GM21737 (cell line): ENCODE data around the gene SUMO2.
"Not testable (repeated sequence)": the region's sequence is repeated elsewhere in the genome, so short reads cannot be mapped to it uniquely, and the experiment has no call there.

Experiments used
- ATAC-seq: cut with Tn5 transposase; IDR thresholded peaks from one replicate; pipeline ENCODE4 v1.9.1; 2021; ENCODE audit warnings: mild to moderate bottlenecking, moderate library complexity; ENCODE audit not compliant: unreplicated experiment

The SUMO2 gene

GRCh38 chr17:75182319-75182568 lies 515 bp downstream of the SUMO2 start:
- peak; percentile 17 for ATAC-seq

- peak; percentile 10 for ATAC-seq
Measured at GRCh38 chr17:75181608-75182318, 996 bp downstream of the SUMO2 start.

GRCh38 chr17:75181110-75181509 lies 1.6 kb downstream of the SUMO2 start:
- ATAC-seq: no peak

- ATAC-seq: no peak
Measured at GRCh38 chr17:75178453-75178852, 4.3 kb downstream of the SUMO2 start.

- ATAC-seq: no peak
Measured at GRCh38 chr17:75176625-75177024, 6.1 kb downstream of the SUMO2 start.

- ATAC-seq: no peak
Measured at GRCh38 chr17:75174996-75175395, 7.8 kb downstream of the SUMO2 start.

- ATAC-seq: no peak
Measured at GRCh38 chr17:75173526-75173925, 9.2 kb downstream of the SUMO2 start.

- no peak for ATAC-seq
Measured at GRCh38 chr17:75168998-75169397, 13.8 kb downstream of the SUMO2 start.

GRCh38 chr17:75164606-75165005 lies 18.2 kb downstream of the SUMO2 start:
- not testable (repeated sequence) for ATAC-seq

GRCh38 chr17:75163074-75163473 lies 19.7 kb downstream of the SUMO2 start:
- no peak for ATAC-seq

- ATAC-seq: no peak
Measured at GRCh38 chr17:75160211-75160610, 22.5 kb downstream of the SUMO2 start.

GRCh38 chr17:75159196-75160031 lies 23.3 kb downstream of the SUMO2 start:
- no peak for ATAC-seq

- ATAC-seq: not testable (repeated sequence)
Measured at GRCh38 chr17:75158480-75158879, 24.3 kb downstream of the SUMO2 start.

GRCh38 chr17:75155191-75155601 lies 27.6 kb downstream of the SUMO2 start:
- ATAC-seq: no peak

- ATAC-seq: peak; percentile 89
Measured at GRCh38 chr17:75154195-75155106, 28.3 kb downstream of the SUMO2 start, which contains the start of gene JPT1. Gene JPT1, minus strand, starts transcription at chr17:75154512. Its CDS starts 115 bp downstream, at chr17:75154397.

- ATAC-seq: peak; percentile 4
Measured at GRCh38 chr17:75153780-75154194, 29.0 kb downstream of the SUMO2 start.

- ATAC-seq: no peak
Measured at GRCh38 chr17:75152922-75153779, 29.6 kb downstream of the SUMO2 start.

GRCh38 chr17:75152523-75152921 lies 30.2 kb downstream of the SUMO2 start:
- ATAC-seq: no peak

GRCh38 chr17:75151930-75152329 lies 30.8 kb downstream of the SUMO2 start:
- ATAC-seq: no peak

- no peak for ATAC-seq
Measured at GRCh38 chr17:75147878-75148546, 34.7 kb downstream of the SUMO2 start.
